ENCODE data around the gene NTN4. TPM values are rescaled to one million over a fixed set of nuclear protein-coding genes. Genes with fewer than 3 reads are reported as not detected.

NTN4 gene
- total RNA-seq, 1 donor from 2014 or later, result 0.59 TPM

- no peak overlapping the region for H3K27ac Mint-ChIP-seq (ENCODE audit: unreplicated experiment)
- no peak overlapping the region for H3K4me3 Mint-ChIP-seq (ENCODE audit: unreplicated experiment)
- H3K27me3 Mint-ChIP-seq (ENCODE audit: unreplicated experiment), result no peaks in the 10 kb centered on the region
- no peaks in the 10 kb centered on the region for H3K9me3 Mint-ChIP-seq (ENCODE audit: unreplicated experiment)
- peaks cover 6% of the 10 kb centered on the region for H3K36me3 Mint-ChIP-seq (ENCODE audit: unreplicated experiment)
- H3K4me1 Mint-ChIP-seq (ENCODE audit: low read depth, unreplicated experiment), result no peaks in the 10 kb centered on the region
- no peak for DNase-seq
- TF ChIP-seq CTCF (IDR thresholded peaks at IDR 0.05; ENCODE audit: partially characterized antibody, unreplicated experiment), result no peak
Observed at GRCh38 chr12:95773320-95773719, 17.2 kb downstream of the NTN4 start.

GRCh38 chr12:95767703-95768102 lies 22.9 kb downstream of the NTN4 start:
- H3K27me3 Mint-ChIP-seq (ENCODE audit: unreplicated experiment), result no peaks in the 10 kb centered on the region
- no peaks in the 10 kb centered on the region for H3K36me3 Mint-ChIP-seq (ENCODE audit: unreplicated experiment)
- no peaks in the 10 kb centered on the region for H3K4me1 Mint-ChIP-seq (ENCODE audit: low read depth, unreplicated experiment)
- H3K4me3 Mint-ChIP-seq (ENCODE audit: unreplicated experiment), result no peak overlapping the region
- no peaks in the 10 kb centered on the region for H3K9me3 Mint-ChIP-seq (ENCODE audit: unreplicated experiment)
- DNase-seq, result no peak
- H3K27ac Mint-ChIP-seq (ENCODE audit: unreplicated experiment), result no peak overlapping the region
- no peak for TF ChIP-seq CTCF (IDR thresholded peaks at IDR 0.05; ENCODE audit: partially characterized antibody, unreplicated experiment)

- H3K4me3 Mint-ChIP-seq (ENCODE audit: unreplicated experiment), result no peak overlapping the region
- no peak for DNase-seq
- no peak overlapping the region for H3K27ac Mint-ChIP-seq (ENCODE audit: unreplicated experiment)
- no peaks in the 10 kb centered on the region for H3K36me3 Mint-ChIP-seq (ENCODE audit: unreplicated experiment)
- no peaks in the 10 kb centered on the region for H3K27me3 Mint-ChIP-seq (ENCODE audit: unreplicated experiment)
- TF ChIP-seq CTCF (IDR thresholded peaks at IDR 0.05; ENCODE audit: partially characterized antibody, unreplicated experiment), result no peak
- H3K9me3 Mint-ChIP-seq (ENCODE audit: unreplicated experiment), result no peaks in the 10 kb centered on the region
- no peaks in the 10 kb centered on the region for H3K4me1 Mint-ChIP-seq (ENCODE audit: low read depth, unreplicated experiment)
Observed at GRCh38 chr12:95766356-95767019, 24.1 kb downstream of the NTN4 start.

GRCh38 chr12:95764848-95765247 lies 25.7 kb downstream of the NTN4 start:
- Mint-ChIP-seq H3K27me3 (ENCODE audit: unreplicated experiment) (no peaks in the 10 kb centered on the region), H3K9me3 (ENCODE audit: unreplicated experiment) (no peaks in the 10 kb centered on the region), H3K27ac (ENCODE audit: unreplicated experiment) (no peak overlapping the region), H3K36me3 (ENCODE audit: unreplicated experiment) (no peaks in the 10 kb centered on the region), H3K4me1 (ENCODE audit: low read depth, unreplicated experiment) (no peaks in the 10 kb centered on the region), H3K4me3 (ENCODE audit: unreplicated experiment) (no peak overlapping the region)
- no peak for DNase-seq
- no peak for TF ChIP-seq CTCF (IDR thresholded peaks at IDR 0.05; ENCODE audit: partially characterized antibody, unreplicated experiment)

DNA sequence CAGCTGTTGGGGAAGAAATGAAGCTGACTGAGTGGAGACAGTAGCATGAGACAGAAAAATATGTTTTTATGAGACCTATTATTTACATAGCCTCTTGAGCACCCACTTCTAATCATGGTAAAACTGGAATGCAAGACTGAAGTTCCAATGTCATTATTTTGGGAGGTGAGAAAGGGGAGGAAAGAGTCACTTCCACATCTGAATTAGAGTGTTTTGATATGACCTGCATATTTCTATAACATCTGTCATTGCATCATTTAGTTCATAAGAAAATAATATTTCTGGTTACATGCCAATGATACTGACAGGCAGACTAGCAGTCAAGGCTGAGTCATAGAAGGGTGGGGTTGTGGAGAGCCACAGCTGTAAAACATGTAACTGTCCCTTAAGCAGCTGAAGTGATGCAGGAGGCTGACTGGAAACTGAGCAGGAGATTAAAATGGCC lies 26.7 kb downstream of the NTN4 start:
- Mint-ChIP-seq H3K27me3 (ENCODE audit: unreplicated experiment) (no peaks in the 10 kb centered on the region), H3K9me3 (ENCODE audit: unreplicated experiment) (no peaks in the 10 kb centered on the region), H3K4me3 (ENCODE audit: unreplicated experiment) (no peak overlapping the region), H3K4me1 (ENCODE audit: low read depth, unreplicated experiment) (no peaks in the 10 kb centered on the region), H3K27ac (ENCODE audit: unreplicated experiment) (no peak overlapping the region), H3K36me3 (ENCODE audit: unreplicated experiment) (no peaks in the 10 kb centered on the region)
- TF ChIP-seq CTCF (IDR thresholded peaks at IDR 0.05; ENCODE audit: partially characterized antibody, unreplicated experiment), result no peak
- DNase-seq, result no peak

Measured in glutamatergic neuron (in vitro differentiated cells).